Measurements from ENCODE around the gene POLD3.
"Not testable (repeated sequence)": the region's sequence is repeated elsewhere in the genome, so short reads cannot be mapped to it uniquely, and the experiment has no call there.

POLD3 gene

GRCh38 chr11:74637700-74638099 lies 45.3 kb downstream of the POLD3 start:
- DNase-seq: no peak

- DNase-seq: no peak
Observed at GRCh38 chr11:74638869-74639268, 46.5 kb downstream of the POLD3 start.

- no peak for DNase-seq
Observed at GRCh38 chr11:74639533-74639932, 47.2 kb downstream of the POLD3 start.

- DNase-seq: no peak
Observed at GRCh38 chr11:74641289-74641688, 48.9 kb downstream of the POLD3 start.

- no peak for DNase-seq
Observed at GRCh38 chr11:74641905-74642304, 49.5 kb downstream of the POLD3 start.

GRCh38 chr11:74642912-74643311 lies 50.5 kb downstream of the POLD3 start:
- DNase-seq: no peak

GRCh38 chr11:74644081-74644480 lies 51.7 kb downstream of the POLD3 start:
- DNase-seq: no peak

DNA sequence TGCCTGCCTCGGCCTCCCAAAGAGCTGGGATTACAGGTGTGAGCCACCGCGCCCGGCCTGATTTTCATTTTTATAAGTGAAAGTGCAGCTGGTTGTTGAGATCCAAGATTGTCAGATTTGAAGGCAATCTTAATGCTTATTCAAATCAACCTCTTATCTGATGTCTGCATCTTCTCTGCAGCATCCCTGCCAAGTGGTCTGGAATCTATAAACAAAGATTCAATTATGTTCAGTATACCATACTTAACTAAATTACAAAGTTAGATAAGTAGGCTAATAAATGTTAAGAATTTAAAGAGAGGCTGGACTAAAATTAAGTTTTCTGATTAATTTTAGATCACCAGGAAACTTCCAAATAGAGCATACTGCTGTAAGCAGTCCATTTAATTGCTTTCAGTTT lies 53.8 kb downstream of the POLD3 start:
- DNase-seq: no peak

GRCh38 chr11:74646954-74647353 lies 54.6 kb downstream of the POLD3 start:
- no peak for DNase-seq

GRCh38 chr11:74647404-74647803 lies 55.0 kb downstream of the POLD3 start:
- DNase-seq: no peak

GRCh38 chr11:74647831-74648230 lies 55.4 kb downstream of the POLD3 start:
- DNase-seq: no peak

DNA sequence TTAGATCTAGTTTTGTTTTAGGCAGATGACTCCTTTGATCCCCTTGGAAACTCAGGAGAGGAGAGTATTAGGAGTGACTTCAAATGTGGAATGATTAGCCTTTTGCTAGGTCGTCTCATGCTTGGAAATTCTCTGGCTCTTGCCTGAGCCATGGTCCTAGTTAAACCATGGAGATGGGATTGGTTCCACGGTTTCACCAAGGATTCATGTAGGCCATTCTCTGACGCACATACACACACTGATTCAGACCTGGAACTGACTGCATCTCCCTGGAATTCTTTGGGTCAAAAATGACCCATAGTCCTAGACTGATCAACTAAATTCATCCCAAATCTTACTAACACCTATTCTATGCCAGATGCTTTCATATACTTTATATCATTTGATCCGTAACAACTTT lies 56.5 kb downstream of the POLD3 start:
- no peak for DNase-seq

DNA sequence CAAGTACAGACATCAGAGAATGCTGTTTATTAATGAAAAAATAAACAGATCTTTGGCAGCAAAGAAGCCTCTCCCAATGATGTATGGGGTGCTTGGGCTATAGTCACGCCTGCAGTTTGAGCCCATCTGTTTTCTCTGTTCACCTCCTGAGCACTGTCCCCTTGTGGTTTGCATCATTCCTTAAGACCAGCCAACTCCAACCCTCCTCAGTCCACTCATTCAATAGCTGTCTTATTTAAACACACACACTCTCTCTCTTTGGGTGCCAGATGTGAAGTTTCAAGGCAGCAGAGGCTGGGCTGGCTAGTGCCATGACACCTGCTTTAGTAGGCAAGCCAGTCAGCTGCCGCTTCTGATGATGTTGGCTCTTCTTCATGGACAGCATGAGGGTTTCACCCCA lies 58.1 kb downstream of the POLD3 start:
- DNase-seq: no peak

- no peak for DNase-seq
Observed at GRCh38 chr11:74654976-74655375, 62.6 kb downstream of the POLD3 start.

- not testable (repeated sequence) for DNase-seq
Observed at GRCh38 chr11:74659124-74659523, 66.7 kb downstream of the POLD3 start.

DNA sequence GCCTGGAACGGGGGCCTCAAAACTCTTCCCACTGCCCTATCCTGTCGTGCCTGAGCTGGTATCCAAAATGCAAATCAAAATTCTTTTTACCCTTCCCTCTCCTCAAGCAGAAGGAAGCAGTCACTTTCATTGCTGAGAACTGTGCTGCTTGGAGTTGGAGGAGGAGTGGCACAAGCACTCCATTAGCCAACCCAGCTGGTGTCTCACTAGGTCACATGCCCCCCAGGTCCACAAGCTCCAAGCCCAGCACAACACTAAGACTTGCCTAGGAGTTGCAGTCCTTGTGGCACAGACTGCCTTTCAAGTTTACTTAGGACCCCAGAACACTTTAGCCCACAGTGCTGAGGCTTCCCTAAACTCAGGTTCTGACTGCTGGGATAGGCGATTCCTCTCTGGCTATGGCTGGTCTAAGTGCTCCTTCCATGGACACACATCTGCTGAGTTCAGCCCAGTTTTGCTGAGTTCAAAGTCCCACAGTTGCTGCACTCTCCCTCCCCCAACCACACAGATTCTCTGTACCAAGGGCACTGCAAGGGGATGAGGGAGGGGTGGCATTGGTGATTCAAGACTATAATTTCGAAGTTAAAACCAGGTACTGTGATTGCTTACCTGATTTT lies 70.2 kb downstream of the POLD3 start:
- DNase-seq: no peak

- no peak for DNase-seq
Observed at GRCh38 chr11:74663315-74663714, 70.9 kb downstream of the POLD3 start.

DNA sequence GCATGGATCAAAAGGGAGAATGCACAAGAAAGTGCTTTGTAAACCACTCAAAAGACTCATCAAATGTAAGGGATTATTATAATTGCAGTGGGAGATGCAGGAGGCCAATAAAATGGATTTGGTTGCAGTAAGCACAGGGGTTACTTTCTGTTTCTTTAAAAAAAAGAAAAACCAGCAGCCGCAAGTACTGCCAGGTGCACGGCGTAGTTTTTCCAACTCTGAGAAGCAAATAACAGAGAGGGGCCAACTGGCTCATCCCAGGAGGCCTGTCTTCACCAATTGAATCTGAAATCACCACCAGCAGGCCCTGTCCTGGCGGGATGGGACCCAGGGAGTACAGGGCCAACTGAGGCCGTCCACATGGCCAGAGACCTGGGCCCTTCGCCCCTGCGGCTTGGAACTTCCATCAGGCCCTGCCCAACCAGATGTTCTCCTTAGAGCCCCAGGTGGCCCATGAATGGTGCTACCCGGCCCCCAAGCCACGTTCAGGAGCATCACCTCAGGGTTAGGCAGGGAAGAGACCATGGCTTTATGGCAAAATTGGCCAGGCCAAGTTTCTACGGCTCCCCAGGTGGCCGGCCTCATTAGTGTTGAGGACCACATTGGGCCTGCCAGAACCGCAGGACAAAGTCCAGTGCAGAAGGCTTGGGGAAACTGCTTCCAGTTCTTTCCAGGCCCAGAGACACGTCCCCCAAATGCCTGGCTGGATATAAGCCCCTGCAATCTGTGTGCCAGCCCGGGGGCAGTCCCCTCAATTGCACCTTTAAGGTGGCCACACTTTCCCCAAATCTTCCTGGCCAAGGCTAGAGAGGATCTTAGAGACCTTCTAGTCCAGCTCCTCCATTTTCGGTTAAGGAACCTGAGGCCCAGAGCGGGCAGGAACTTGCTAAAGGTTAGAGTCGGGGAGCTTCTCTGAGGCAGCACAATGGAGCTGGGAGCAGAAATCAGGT lies 77.1 kb downstream of the POLD3 start:
- no peak for DNase-seq

GRCh38 chr11:74670171-74670570 lies 77.8 kb downstream of the POLD3 start:
- no peak for DNase-seq

GRCh38 chr11:74671520-74672196 lies 79.3 kb downstream of the POLD3 start:
- no peak for DNase-seq

GRCh38 chr11:74672332-74672955 lies 80.1 kb downstream of the POLD3 start:
- DNase-seq: no peak

- peak; percentile 52 to 71 for DNase-seq
Observed at GRCh38 chr11:74672956-74673692, 80.7 kb downstream of the POLD3 start.

Measured in inflammatory macrophage (primary cell).